Muscle of arm (tissue), 12 donors: ENCODE measurements around the gene MYCBP. TPM values are rescaled to one million over a fixed set of nuclear protein-coding genes. Genes with fewer than 3 reads are reported as not detected.
"Not testable (repeated sequence)": the region's sequence is repeated elsewhere in the genome, so short reads cannot be mapped to it uniquely, and the experiment has no call there.

Experiments used
- DNase-seq: peaks from one replicate; pipeline ENCODE4 v3.0.0-alpha.2; 2013
- polyA plus RNA-seq, 12 donors: library from polyadenylated mRNA; unstranded; fragments of 120-200 nt; gene quantifications; one replicate each; pipeline ENCODE4 v1.2.1, GENCODE V29; 2013; ENCODE audit not compliant: insufficient read length in 12 of 12

Gene MYCBP
- polyA plus RNA-seq, 12 donors, result 14.4 to 34.7 (median 24.0) TPM; not detected in 1

DNA sequence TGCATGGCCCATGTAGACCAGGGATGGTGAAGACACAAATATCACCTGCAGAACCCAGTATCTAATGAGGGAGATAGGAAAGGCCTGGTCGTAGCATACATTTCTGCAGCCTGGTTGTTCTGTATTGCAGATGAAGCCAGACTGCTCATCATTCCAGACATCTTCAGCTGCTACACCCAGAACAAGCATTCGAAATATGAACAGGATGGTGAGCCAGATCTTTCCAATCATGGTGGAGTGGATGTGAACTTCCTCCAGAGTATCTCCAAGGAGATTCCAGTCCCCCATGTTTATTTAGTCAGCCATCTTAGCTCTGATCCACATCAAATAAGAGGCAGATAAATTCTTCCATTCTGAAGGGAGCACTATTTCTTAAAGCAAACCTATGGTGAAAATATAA, 2.7 kb upstream of the MYCBP start:
- DNase-seq, result no peak

DNA sequence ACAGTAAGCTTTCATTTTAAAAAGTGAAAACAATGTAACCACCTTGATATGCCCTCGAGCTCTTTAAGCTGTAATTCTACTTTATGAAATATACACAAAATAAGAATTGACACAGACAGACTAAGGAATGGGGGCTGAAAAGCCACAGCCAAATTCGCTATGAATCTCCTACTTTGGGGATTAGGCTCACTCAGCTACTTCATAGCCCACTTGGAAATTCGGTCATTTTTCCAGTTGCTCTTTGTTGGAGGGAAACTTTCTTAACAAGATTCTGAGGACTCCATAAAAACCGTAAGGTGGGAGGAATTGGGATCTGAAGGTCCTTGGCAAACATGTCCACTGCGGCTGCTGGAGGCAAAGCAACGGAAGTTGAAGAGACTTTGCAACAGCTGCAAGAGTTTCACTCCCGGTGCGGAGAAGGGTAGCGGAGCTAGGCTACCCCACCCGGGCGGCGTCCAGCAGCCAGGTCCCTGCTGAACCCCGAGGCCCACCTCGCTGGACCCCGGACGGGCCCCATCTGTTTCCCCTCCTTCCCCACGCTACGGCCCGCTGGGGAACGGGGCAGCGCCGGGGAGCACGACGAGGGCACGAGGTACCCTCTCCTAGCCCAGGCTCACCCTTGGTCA, 634 bp downstream of the MYCBP start:
- DNase-seq, result no peak

DNA sequence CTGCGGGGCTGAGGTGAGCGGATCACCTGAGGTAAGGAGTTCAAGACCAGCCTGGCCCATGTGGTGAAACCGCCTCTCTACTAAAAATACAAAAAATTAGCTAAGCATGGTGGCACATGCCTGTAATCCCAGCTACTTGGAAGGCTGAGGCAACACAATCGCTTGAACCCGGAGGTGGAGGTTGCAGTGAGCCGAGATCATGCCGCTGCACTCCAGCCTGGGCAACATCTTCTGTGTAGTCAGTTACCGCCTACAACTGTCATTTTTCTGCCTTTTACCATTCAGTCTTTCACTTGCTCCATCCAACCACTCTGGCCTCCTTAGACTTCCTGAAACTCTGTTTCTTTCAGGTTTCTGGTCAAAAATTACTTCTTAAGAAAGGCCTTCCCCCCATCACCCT, 2.2 kb downstream of the MYCBP start:
- no peak for DNase-seq

DNA sequence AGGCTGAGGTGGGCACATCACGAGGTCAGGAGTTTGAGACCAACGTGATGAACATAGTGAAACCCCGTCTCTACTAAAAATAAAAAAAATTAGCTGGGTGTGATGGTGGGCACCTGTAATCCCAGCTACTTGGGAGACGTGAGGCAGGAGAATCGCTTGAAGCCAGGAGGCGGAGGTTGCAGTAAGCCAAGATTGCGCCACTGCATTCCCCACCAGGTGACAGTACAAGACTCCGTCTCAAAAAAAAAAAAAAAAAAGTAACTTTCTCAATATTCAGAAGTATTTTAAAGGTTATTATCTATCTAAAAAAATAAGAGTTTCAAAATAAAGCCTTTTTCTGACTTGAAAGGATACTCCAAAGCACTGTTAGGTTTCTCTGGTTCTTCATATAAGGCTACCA, 5.9 kb downstream of the MYCBP start:
- DNase-seq, result no peak

DNA sequence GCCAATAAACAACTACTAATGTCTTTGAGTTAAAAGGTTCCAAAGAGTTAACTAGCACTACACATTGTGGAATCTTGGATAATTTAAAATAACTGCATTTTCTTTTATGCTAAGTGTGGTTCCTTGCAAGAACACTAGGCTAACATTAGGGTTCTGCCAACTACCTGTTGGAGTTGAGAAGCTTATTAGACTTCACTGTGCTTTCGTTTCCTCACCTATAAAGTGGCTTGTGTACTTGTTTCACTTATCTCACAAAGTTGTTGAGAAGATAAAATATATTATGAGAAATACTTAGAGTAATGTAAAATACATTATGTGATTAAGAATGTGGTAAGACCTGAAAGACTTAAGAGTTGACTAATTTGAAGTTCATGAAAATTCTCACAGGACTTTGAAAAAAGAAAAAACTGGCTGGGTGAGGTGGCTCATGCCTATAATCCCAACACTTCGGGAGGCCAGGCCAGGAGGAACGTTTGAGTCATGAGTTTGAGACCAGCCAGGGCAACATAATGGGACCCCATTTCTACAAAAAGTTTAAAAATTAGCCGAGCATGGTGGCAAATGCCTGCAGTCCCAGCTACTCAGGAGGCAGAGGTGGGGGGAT, 7.9 kb downstream of the MYCBP start:
- no peak for DNase-seq

DNA sequence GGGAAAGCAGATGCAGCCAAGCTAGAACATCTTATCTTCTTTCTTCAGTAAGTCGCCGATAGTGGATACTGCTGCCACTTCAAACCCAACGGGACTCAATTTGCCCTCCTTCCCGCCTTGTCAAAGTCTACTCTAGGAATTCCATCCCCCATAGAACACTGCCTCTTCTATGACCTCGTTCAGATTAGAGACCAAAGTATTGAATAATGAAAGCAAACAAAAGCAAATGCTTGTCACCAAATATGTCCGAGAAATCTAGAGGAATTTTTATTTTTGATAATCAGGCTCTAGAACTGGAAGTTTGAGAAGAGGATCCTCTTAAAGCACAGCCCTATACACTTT, 12.7 kb downstream of the MYCBP start:
- no peak for DNase-seq

DNA sequence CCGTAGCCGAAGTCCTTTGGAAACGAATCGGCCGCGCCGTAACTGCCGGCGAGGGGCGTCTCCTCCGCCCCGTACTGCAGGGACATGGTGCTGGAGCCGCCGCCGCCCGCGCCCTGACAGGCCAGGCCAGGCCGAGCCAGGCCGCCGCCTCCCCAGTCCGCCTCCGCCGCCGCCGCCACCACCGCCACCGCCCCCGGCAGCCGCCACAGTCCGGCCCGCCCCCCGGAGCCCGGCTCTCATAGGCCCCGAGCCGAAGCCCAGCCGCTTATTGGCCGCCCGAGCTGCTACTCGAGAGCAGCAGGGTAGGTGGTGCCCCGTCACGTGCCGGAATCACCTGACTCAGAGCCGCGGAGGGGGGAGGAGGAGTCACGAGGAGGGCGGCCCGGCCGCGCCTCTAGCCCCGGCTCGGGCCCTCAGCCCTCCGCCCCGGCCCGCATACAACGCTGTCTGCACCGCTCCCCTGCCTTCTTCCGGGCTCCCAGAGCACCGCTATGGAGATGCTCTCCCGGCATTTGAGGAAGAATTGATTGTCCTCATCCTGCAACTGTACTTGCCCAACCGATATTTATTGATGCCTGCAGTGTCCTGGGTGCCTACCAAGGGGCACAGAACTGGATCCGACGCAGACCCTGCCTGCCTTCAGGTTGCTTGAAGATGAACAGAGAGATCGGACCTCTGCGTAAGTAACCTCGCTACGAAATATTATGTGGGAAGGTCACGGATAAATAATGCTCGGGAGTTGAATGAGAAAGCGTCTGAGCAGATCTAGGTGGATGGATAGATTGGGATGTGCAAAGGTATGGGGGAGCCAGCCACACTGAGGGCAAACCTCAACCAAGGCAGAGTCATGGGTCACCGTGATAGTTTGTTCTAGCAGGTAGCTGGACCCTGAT, 13.3 kb downstream of the MYCBP start, which contains the start of gene RRAGC:
RRAGC (minus strand) TSS at position 212 of the 893 bp plus-strand sequence; CDS start at position 86, 126 bp downstream.
- DNase-seq, result peak; percentile 98

DNA sequence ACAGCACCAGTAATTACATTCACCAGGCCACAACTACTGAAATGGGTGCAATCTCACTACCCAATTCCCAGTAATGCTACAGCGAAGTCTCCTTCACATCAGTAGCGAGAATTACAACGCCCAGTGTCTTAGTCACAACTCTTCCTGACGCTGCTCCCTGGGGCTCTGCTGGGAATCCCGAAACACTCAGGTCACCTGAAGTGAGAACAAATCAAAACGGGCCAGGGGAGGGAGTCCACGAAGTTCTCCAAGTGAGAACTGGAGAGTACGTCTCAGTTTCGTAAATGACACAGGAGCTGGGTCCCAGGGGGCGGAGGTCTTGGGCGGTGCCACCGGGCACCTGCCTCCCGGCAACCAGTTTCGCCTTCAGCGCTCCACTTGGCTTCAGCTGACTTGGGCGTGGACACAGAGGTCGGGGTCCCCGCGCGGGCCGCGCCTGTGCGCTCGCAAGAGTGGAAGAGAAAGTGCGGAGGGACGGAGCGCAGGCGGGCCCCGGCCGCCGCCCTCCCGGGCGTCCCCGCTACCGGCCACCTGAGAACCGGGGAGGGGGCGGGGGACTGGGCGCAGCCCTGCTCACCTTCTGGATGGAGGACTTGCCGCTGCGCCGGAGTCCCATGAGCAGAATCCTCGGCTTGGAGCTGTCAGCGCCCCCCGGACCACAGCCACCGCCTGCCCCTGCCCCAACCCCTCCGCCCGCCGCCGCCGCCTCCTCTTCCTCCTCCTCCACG, 14.2 kb downstream of the MYCBP start:
- DNase-seq, result no peak

DNA sequence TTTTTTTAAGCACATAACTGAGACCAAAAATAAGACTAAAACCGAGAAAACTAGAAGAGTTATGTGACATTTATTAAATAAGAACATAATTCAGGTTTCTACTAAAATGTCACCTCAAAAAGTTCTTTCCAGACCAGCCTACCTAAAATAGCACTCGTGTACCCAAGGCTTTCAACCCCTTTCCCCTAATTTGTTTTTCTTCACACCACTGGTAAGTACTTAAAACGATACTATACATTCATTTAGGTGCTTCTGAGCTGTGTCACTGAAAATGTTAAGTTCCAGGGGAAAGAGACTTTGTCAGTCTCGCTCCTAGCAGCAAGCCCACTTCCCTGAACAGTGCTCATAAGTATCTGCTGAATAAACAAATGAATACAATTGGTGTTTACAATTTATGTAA, 20.4 kb downstream of the MYCBP start:
- no peak for DNase-seq

DNA sequence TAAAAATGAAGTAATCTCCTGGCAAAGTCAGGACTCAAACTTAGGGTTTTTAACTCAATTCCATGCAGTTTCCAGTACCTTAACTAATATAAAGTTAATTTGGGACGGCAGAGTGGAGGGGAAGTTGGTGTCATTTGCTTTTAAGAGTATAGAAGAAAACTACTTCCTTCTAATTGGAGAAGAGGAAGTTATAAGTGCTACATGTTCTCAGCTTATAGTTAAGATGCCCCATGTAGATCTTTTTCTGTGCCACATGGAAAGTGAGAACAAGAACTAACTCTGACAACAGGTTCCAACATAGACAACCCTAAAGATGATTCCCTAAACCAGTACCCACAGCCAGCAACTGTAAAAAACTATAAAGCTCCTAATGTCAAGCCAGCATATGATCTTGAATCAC, 25.1 kb downstream of the MYCBP start:
- DNase-seq, result no peak

DNA sequence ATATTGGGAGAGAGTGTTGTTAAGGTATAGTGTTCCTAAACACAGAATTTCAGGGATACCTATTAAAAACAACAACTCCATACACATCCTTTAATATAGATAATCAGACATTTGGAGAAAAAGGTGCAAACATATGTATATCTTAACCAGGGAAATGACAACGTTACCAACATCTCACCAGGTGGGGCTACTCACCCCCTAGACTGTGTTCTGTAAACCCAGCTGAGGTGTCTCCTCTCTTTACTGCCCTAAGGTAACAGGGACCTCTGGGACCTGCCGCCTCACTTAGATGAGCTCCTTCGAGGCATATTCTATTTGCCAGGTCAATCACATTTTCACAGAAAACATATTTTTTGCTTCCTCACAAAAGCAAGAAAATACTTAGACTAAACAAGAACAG, 26.9 kb downstream of the MYCBP start:
- no peak for DNase-seq

DNA sequence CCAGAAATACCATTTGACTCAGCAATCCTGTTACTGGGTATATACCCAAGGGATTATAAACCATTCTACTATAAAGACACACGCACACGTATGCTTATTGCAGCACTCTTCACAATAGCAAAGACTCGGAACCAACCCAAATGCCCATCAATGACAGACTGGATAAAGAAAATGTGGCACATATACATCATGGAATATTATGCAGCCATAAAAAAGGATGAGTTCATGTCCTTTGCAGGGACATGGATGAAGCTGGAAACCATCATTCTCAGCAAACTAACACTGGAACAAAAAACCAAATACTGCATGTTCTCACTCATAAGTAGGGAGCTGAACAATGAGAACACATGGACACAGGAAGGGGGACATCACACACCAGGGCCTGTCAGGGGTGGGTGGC, 28.1 kb downstream of the MYCBP start:
- not testable (repeated sequence) for DNase-seq

DNA sequence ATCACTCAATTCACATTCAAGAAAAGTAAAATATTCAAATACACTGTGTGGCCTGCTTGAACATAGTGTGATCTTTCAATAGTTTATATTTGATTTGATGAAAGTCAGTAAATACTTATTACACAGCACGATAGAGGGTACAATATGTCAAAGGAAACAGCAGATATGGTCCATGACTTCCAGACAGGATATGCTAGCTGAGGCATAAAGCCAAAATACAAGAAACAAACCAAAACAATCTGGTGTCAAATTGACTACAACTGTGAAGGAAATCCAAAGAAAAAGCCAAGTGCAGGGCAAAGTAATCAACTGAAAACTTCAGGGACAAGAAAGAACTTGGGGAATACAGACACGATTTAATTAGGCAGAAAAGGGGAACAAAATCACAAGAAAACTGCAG, 32.9 kb downstream of the MYCBP start:
- no peak for DNase-seq

DNA sequence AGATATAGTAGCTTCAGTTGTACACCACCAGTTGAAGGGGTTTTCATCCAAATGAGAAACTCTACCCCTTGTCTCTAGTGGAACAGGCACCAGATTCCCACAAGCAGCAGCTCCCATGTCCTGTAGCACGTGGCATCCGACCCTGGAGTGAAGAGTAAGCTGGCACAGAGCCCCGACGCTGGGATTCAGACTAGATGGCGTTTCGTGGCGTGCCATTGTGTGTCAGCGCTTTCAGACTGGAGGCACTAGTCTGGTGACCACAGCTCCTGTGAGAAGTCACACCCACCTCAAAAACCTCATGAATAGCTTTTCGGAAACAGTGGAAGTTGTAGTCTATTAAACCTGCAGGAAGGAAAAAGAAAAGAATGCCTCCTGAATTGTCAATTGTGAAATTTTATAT, 33.8 kb downstream of the MYCBP start:
- no peak for DNase-seq

DNA sequence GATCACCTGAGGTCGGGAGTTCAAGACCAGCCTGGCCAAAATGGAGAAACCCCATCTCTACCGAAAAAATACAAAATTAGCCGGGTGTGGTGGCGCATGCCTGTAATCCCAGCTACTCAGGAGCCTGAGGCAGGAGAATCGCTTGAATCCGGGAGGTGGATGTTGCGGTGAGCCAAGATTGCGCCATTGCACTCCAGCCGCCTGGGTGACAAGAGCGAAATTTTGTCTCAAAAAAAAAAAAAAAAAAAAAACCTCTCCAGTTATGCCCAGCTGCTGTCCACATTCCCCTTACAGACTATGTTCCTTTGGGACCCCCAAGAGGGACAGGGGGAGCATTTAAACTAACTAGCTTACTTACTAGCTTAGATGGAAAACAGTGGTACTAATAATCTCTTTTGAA, 36.8 kb downstream of the MYCBP start:
- DNase-seq, result not testable (repeated sequence)

DNA sequence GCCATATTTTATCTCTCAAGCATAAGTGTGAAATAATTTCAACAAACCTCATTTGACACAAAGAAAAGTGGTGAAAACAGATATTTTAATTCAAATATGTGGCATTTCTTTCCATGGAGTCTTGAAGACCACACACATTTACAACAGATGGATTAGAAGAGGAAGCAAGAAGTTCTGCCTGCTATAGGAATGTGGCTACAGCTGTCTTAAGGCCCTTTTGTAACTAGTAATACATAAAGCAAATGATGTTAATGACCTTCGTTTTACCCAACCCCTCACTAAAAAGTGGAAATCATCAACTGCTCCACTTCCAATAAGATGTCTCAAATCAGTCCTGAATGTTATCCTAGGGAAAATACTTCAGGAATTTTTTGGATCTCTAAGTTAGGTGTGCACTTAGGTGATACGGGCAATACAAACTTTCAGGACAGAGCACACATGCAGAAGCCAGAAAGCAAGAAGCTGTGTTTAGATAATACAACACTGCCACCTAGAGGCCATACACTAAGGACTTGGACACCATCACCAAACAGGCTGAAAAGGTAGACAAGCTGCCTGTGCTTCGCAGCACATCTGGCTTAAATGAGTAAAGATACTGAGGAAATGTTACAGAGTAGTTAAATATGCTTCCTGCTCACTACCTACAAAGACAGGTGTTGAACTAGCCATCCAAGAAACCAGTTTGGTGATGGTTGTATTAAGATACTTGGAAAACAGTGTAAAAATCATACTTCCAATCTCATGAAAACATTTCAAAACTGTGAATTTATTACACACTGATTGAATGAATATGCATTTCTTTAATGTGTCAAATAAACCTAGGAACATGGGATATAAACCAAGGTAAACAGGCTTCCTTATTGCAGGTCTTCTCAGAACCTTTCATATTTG, 38.0 kb downstream of the MYCBP start:
- peak; percentile 83 for DNase-seq

DNA sequence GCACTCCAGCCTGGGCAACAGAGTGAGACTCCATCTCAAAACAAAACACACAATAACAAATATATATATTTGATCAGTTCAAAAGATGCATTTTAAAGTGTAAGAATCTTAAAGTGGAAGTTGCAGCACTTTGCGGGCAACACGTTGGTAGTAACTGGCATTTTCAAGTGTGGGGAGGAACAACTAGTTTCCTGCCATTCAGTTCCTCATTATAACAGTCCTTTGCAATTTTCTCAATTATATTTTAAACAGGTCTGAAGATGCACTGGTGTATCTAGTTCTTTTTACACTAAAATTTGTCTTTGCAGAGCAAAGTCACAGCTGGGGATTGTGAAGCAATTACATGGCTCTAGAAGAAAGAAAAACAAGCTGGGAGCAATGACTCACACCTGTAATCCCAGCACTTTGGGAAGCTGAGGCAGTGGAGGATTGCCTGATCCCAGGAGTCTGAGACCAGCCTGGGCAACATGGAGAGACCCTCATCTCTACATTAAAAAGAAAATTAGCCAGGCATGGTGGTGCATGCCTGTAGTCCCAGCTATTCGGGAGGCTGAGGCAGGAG, 38.8 kb downstream of the MYCBP start:
- no peak for DNase-seq

DNA sequence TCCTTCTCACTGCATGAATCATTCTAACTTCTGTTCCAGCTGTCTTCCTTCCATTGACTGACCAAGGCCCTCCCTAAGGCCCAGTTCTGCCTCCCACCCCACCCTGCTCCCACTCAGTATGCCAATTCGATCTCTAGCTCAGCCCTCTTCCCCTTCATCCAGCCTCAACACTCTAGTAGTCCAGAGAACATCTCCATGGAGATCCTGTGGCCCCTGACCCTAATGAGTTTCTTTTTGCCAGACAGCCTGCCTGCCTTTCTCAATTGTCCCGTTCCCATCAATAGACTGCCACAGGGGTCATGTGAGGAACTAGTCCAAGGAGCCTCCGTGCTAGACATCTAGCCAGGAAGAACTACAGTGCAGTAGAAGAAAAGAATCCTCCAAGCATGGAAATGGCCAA, 40.0 kb downstream of the MYCBP start:
- no peak for DNase-seq

DNA sequence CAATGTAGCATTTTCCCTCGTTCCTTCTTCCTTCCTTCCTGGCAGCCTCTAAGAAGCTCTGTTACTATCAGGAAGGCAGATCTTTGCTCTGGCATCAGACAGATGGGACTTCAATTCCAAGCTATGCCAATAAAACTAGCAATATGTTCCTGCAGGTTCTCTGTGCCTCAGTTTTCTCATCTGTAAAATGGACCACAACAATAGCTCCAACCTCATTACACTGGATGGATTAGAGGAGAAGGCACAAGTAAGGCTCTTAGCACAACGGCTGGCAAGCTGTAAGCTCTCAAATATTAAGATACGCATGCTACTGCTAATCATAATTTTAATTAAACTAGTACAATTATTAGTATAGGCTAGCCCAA, 40.8 kb downstream of the MYCBP start:
- DNase-seq, result no peak

DNA sequence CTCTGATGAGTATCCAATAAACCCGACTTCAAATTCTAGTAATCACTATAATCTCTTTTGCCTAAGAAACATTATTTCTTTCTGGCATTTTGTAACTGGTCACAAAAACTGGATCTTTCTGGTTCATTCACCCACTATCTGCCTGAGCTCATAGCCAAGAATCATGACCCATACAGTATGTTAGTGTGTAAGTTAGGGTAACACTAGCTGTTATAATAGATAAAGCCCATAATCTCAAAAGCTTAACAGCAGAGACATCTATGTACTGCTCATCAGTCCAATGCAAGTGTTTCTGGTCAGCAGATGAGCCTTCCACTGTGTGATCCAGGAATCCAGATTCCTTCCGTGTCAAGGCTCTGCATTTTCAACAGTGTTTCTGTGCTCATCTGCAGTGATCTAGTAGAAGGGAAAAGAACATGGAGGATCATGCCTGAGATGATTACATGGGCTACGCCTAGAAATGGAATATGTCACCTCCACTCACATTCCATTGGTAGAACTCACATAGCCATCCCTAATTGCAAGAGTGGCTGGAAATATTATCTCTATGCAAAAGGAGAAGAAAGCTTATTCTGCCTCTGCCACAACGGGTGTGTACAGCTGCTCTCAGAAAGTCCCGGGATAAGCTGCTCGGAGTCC, 41.3 kb downstream of the MYCBP start:
- no peak for DNase-seq

DNA sequence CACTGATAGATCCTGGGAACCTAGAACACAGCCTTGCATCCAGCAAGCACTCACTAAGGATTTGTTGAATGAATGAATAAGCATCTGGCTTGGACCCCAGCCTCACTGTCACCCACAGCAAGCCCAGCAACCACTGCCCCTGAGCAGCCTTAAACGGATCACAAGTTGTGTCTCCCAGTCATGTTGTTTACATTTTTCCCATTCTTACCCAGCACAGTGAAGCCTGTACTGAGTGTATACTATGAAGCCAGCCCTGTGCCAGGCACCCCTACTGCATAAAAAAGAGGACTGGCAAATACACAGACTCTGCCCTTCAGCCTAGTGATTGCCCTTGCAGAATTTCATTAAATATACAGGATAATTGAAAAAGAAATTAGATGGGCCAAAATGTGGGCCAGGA, 43.8 kb downstream of the MYCBP start:
- no peak for DNase-seq
